Tibial nerve (tissue), 4 donors: Measurements from ENCODE around the gene NFASC. TPM values are rescaled to one million over a fixed set of nuclear protein-coding genes. Genes with fewer than 3 reads are reported as not detected.

Experiments
- DNase-seq, 2 donors: peaks; one replicate each; pipeline ENCODE4 v3.0.0-alpha.2; 2019; ENCODE audit warnings: low spot score in 2 of 2
- H3K27ac ChIP-seq, 4 donors: fragments of 200-600 bp; sonication (generic) in 3 of 4; one replicate each; pipeline ENCODE4 v1.5.1; 2017 to 2019; ENCODE audit warnings: mild to moderate bottlenecking in 1 of 4
- H3K27me3 ChIP-seq, 2 donors: fragments of 200-600 bp; sonication (generic) in 1 of 2; one replicate each; pipeline versions ENCODE4 v1.5.1 to v1.6.0; 2017 to 2019
- H3K36me3 ChIP-seq, 3 donors: fragments of 200-600 bp; sonication (generic); one replicate each; pipeline ENCODE4 v1.5.1; 2018 to 2019
- H3K4me1 ChIP-seq, 4 donors: fragments of 200-600 bp; sonication (generic) in 3 of 4; one replicate each; pipeline ENCODE4 v1.5.1; 2017 to 2019
- H3K4me3 ChIP-seq, 4 donors: fragments of 200-600 bp; sonication (generic) in 3 of 4; one replicate each; pipeline ENCODE4 v1.5.1; 2017 to 2019; ENCODE audit warnings: mild to moderate bottlenecking in 1 of 4, moderate library complexity in 1 of 4
- H3K9me3 ChIP-seq, 4 donors: fragments of 200-600 bp; sonication (generic) in 3 of 4; one replicate each; pipeline ENCODE4 v1.5.1; 2017 to 2019
- EP300 ChIP-seq, 2 donors: sonication (generic); formaldehyde crosslinking; IDR thresholded peaks; one replicate each; pipeline ENCODE4 v1.6.1; 2017; ENCODE audit warnings: antibody characterized with exemption in 2 of 2, mild to moderate bottlenecking in 1 of 2
- POLR2A ChIP-seq, 2 donors: fragments of 450-650 bp; IDR thresholded peaks; one replicate each; pipeline ENCODE4 v1.6.1; 2017; ENCODE audit warnings: antibody characterized with exemption in 2 of 2, mild to moderate bottlenecking in 2 of 2, moderate library complexity in 2 of 2
- WGBS, 2 donors: methylation state at CpG; one replicate each; pipeline ENCODE4 v1.1.5; 2018; 5-methylcytosine and 5-hydroxymethylcytosine counted together
- total RNA-seq, 4 donors: library from RNA; depleted of rRNA; stranded (reverse); fragments of >200 nt; gene quantifications; one replicate each; pipeline ENCODE4 v1.1.0, GENCODE V29; 2016
- TF ChIP-seq, protein P1 (sequence below), 5 experiments: fragments of 200-600 bp in 3 of 5; fragments of 450-650 bp in 2 of 5; sonication (generic) in 3 of 5; IDR thresholded peaks; one replicate each; pipeline ENCODE4 v1.5.1; 2016 to 2019; ENCODE audit warnings: antibody characterized with exemption in 5 of 5, mild to moderate bottlenecking in 3 of 5, moderate library complexity in 2 of 5

NFASC gene
- total RNA-seq, 4 donors from 2014 or later: 69.9 to 112 (median 94.0) TPM

DNA sequence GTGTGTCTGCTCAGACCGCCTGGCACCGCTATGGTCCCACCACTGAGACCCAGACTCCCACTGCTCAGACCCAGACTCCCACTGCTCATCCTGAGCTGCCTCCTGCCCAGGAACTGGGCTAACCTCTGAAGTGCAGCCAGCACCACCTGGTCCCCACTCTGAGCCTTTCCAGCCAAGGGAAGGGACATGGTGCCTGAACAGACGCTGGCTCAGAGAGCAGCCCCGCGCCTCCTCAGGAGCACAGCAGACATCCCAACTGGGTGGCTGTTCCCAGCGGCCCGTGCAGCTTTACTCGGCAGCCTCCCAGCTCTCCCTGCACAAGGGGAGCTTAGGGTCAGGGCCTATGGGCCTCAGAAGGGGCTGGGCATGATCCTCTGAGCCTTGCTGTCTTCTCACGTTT lies 144.6 kb downstream of the NFASC start:
- Histone ChIP-seq H3K36me3 (peaks cover 0 to 21% (median 0%) of the 10 kb centered on the region in 3 donors), H3K4me3 (no peak overlapping the region), H3K27ac (no peak overlapping the region), H3K9me3 (no peaks in the 10 kb centered on the region), H3K27me3 (no peaks in the 10 kb centered on the region), H3K4me1 (peaks cover 0 to 21% (median 3%) of the 10 kb centered on the region in 4 donors)
- WGBS, 2 donors: 79 to 84% methylated on average over 9 of the region's 9 CpGs
- TF ChIP-seq, protein P1, sequence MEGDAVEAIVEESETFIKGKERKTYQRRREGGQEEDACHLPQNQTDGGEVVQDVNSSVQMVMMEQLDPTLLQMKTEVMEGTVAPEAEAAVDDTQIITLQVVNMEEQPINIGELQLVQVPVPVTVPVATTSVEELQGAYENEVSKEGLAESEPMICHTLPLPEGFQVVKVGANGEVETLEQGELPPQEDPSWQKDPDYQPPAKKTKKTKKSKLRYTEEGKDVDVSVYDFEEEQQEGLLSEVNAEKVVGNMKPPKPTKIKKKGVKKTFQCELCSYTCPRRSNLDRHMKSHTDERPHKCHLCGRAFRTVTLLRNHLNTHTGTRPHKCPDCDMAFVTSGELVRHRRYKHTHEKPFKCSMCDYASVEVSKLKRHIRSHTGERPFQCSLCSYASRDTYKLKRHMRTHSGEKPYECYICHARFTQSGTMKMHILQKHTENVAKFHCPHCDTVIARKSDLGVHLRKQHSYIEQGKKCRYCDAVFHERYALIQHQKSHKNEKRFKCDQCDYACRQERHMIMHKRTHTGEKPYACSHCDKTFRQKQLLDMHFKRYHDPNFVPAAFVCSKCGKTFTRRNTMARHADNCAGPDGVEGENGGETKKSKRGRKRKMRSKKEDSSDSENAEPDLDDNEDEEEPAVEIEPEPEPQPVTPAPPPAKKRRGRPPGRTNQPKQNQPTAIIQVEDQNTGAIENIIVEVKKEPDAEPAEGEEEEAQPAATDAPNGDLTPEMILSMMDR (IDR thresholded peaks at IDR 0.05): no peak
- TF ChIP-seq POLR2A (IDR thresholded peaks at IDR 0.05) (no peak), EP300 (IDR thresholded peaks at IDR 0.05) (no peak)
- no peak for DNase-seq

DNA sequence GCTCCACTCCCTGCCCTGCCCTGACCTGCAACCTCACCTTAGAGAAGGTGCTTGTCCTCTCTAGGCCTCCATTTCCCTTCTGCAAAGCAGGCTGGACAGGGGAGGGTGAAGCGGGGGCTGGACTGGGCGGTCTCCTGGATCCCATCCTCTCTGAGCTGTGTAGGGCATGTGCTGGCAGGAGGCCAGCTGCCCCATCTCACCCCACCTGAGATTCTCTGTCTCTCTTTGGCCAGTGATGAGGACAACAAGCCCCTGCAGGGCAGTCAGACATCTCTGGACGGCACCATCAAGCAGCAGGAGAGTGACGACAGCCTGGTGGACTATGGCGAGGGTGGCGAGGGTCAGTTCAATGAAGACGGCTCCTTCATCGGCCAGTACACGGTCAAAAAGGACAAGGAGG lies 145.4 kb downstream of the NFASC start:
- 89 to 92% methylated on average over 9 of the region's 9 CpGs for WGBS, 2 donors
- peaks cover 0 to 21% (median 3%) of the 10 kb centered on the region in 4 donors for H3K4me1 ChIP-seq
- no peaks in the 10 kb centered on the region for H3K27me3 ChIP-seq
- H3K4me3 ChIP-seq: no peak overlapping the region
- no peak overlapping the region for H3K27ac ChIP-seq
- TF ChIP-seq, protein P1 (IDR thresholded peaks at IDR 0.05): no peak
- TF ChIP-seq POLR2A (IDR thresholded peaks at IDR 0.05) (no peak), EP300 (IDR thresholded peaks at IDR 0.05) (no peak)
- no peaks in the 10 kb centered on the region for H3K9me3 ChIP-seq
- peaks cover 0 to 21% (median 0%) of the 10 kb centered on the region in 3 donors for H3K36me3 ChIP-seq
- DNase-seq: no peak

DNA sequence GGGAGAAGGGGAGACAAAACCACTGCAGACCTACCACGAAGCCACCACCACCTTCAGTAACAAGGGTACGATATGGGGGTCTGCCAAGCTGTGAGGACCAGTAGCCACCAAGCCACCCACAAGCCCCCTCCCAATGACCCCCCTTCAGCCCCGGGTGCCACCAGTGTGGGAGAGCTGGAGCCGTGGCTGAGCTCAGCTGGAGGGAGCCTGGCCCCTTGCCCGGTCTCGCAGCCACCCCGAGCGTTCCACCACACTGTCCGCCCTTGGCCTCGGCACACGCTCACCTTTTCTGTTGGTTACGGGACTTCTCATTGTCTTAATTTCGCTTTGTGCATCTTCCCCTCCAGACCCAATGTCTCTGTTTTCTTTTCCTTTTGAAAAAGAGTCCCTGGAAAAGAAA lies 145.9 kb downstream of the NFASC start:
- Histone ChIP-seq H3K4me3 (no peak overlapping the region), H3K27ac (no peak overlapping the region), H3K27me3 (no peaks in the 10 kb centered on the region), H3K4me1 (peaks cover 0 to 21% (median 3%) of the 10 kb centered on the region in 4 donors), H3K36me3 (peaks cover 0 to 21% (median 0%) of the 10 kb centered on the region in 3 donors), H3K9me3 (no peaks in the 10 kb centered on the region)
- no peak for DNase-seq
- TF ChIP-seq, protein P1 (IDR thresholded peaks at IDR 0.05): no peak
- TF ChIP-seq POLR2A (IDR thresholded peaks at IDR 0.05): no peak
- TF ChIP-seq EP300 (IDR thresholded peaks at IDR 0.05): no peak
- WGBS, 2 donors: 87% methylated on average over 13 of the region's 13 CpGs

DNA sequence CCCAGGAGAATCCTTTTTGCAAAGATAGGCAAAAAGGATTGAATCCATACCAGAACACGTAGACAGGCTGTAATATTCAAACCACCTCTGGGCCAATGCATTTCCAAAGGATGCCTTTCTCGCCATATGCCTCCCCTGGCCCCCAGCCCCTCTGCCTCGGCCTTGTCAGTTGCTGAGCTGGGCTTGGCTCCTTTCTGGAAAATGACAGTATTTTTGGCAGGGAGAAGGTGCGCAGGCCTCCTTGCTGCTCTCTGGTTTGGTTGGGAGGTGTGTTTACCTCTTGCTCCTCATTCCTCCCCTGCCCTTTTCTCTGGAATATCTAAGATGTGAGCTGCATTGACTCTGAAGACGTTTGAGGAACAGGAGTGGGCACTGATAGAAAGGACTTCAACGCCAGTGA lies 146.3 kb downstream of the NFASC start:
- Histone ChIP-seq H3K36me3 (peaks cover 0 to 21% (median 0%) of the 10 kb centered on the region in 3 donors), H3K4me1 (peaks cover 0 to 21% (median 3%) of the 10 kb centered on the region in 4 donors), H3K27me3 (no peaks in the 10 kb centered on the region), H3K27ac (no peak overlapping the region), H3K9me3 (no peaks in the 10 kb centered on the region), H3K4me3 (no peak overlapping the region)
- TF ChIP-seq POLR2A (IDR thresholded peaks at IDR 0.05) (no peak), EP300 (IDR thresholded peaks at IDR 0.05) (no peak)
- TF ChIP-seq, protein P1 (IDR thresholded peaks at IDR 0.05): no peak
- no peak for DNase-seq
- 83 to 91% methylated on average over 6 of the region's 6 CpGs for WGBS, 2 donors

DNA sequence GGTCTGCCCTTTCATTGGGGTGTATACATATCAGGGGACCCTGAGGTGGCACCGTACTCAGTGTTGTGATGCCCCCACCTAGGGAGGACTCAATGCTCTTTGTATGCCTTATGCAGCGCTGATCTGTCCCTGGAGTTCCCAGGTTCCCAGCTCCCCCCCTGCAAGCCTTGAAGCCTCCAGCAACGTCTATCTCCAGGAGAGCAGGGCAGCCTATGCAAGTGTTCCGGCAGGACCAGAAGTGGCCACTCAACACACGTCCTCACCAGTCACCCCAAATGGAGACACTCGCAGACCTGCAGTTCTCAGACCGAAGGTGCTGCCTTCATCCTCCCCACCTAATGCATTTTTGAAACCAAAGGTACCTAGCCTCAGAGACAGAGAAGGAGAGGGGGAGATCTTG lies 147.1 kb downstream of the NFASC start:
- WGBS, 2 donors: 91 to 95% methylated on average over 5 to 7 of the region's 7 CpGs
- Histone ChIP-seq H3K27ac (no peak overlapping the region), H3K4me1 (peaks cover 0 to 17% (median 3%) of the 10 kb centered on the region in 4 donors), H3K9me3 (no peaks in the 10 kb centered on the region), H3K4me3 (no peak overlapping the region), H3K27me3 (no peaks in the 10 kb centered on the region), H3K36me3 (peaks cover 0 to 21% (median 0%) of the 10 kb centered on the region in 3 donors)
- no peak for TF ChIP-seq POLR2A (IDR thresholded peaks at IDR 0.05)
- TF ChIP-seq, protein P1 (IDR thresholded peaks at IDR 0.05): no peak
- DNase-seq: no peak
